ENCODE results near the gene PRLHR.
A peak's percentile ranks its signal among the peaks of the same experiment; 100 is the strongest.
"Not testable (repeated sequence)": the region's sequence is repeated elsewhere in the genome, so short reads cannot be mapped to it uniquely, and the experiment has no call there.

The PRLHR gene

GRCh38 chr10:118595598-118596425 is at the start of gene PRLHR:
Gene PRLHR (minus strand): TSS chr10:118595648. CDS start chr10:118595244, 404 bp downstream.
- no peak for DNase-seq

- DNase-seq = no peak
These were observed 46.8 kb upstream of the PRLHR start for GRCh38 chr10:118642228-118642627.

GRCh38 chr10:118638680-118639079 is 43.2 kb upstream of the PRLHR start:
- no peak for DNase-seq

- no peak for DNase-seq
These were observed 40.4 kb upstream of the PRLHR start for GRCh38 chr10:118635674-118636402.

- no peak for DNase-seq
These were observed 38.3 kb upstream of the PRLHR start for GRCh38 chr10:118633786-118634185.

- no peak for DNase-seq
These were observed 33.8 kb upstream of the PRLHR start for GRCh38 chr10:118629211-118629610.

GRCh38 chr10:118628397-118628796 is 32.9 kb upstream of the PRLHR start:
- no peak for DNase-seq

- DNase-seq = no peak
These were observed 31.5 kb upstream of the PRLHR start for GRCh38 chr10:118626953-118627352.

GRCh38 chr10:118625504-118625903 is 30.1 kb upstream of the PRLHR start:
- DNase-seq = no peak

- no peak for DNase-seq
These were observed 29.3 kb upstream of the PRLHR start for GRCh38 chr10:118624747-118625146.

GRCh38 chr10:118621304-118621942 is 26.0 kb upstream of the PRLHR start:
- no peak for DNase-seq

GRCh38 chr10:118613863-118614262 is 18.4 kb upstream of the PRLHR start:
- DNase-seq = not testable (repeated sequence)

- DNase-seq = no peak
These were observed 15.1 kb upstream of the PRLHR start for GRCh38 chr10:118610577-118610976.

- DNase-seq = no peak
These were observed 12.4 kb upstream of the PRLHR start for GRCh38 chr10:118607768-118608354.

- no peak for DNase-seq
These were observed 10.2 kb upstream of the PRLHR start for GRCh38 chr10:118605694-118606093.

GRCh38 chr10:118596426-118597124 is 1.1 kb upstream of the PRLHR start:
- DNase-seq = no peak

- no peak for DNase-seq
These were observed 406 bp downstream of the PRLHR start for GRCh38 chr10:118595064-118595420.

GRCh38 chr10:118594392-118595063 is 920 bp downstream of the PRLHR start:
- DNase-seq = peak; percentile 21

GRCh38 chr10:118592675-118593330 is 2.6 kb downstream of the PRLHR start:
- DNase-seq = no peak

- DNase-seq = no peak
These were observed 5.1 kb downstream of the PRLHR start for GRCh38 chr10:118590334-118590733.

GRCh38 chr10:118587881-118588651 is 7.4 kb downstream of the PRLHR start:
- no peak for DNase-seq
